PFSK-1 (cell line): Measurements from ENCODE around the gene COL18A1.

Experiments
- POLR2AphosphoS5 ChIP-seq: IDR thresholded peaks from 2 replicates; pipeline ENCODE4 v1.6.1; 2012; ENCODE audit warnings: low read depth, mild to moderate bottlenecking, control low read depth, low read length, moderate library complexity
- TF ChIP-seq, protein P1 (sequence below), 2 experiments: IDR thresholded peaks; 2 replicates each; pipeline versions ENCODE4 v1.6.1 to v1.8.0; 2011 to 2012; ENCODE audit warnings: low read depth in 2 of 2, low read length in 2 of 2, control low read depth in 1 of 2, inconsistent platforms in 1 of 2, mild to moderate bottlenecking in 1 of 2, moderate library complexity in 1 of 2; ENCODE audit not compliant: insufficient read depth in 1 of 2

DNA sequence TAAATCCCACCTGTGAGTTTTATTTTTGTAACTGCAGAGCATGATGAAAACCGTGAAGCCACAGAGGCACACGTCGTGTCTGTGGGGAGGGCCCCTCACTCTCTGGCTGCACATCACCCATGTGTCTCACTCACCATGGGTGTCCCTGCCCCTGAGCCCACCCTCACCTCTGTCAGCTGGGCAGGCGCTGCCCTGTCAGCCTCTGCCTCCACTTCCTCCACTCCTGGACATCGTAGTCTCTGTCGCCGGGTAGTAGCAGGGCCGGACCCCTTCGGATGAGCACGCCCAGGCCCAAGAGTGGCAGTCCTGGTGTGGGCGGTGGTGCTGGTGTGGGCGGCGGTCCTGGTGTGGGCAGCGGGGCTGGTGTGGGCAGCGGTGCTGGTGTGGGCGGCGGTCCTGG, 37.3 kb downstream of the COL18A1 start:
- TF ChIP-seq, protein P1, sequence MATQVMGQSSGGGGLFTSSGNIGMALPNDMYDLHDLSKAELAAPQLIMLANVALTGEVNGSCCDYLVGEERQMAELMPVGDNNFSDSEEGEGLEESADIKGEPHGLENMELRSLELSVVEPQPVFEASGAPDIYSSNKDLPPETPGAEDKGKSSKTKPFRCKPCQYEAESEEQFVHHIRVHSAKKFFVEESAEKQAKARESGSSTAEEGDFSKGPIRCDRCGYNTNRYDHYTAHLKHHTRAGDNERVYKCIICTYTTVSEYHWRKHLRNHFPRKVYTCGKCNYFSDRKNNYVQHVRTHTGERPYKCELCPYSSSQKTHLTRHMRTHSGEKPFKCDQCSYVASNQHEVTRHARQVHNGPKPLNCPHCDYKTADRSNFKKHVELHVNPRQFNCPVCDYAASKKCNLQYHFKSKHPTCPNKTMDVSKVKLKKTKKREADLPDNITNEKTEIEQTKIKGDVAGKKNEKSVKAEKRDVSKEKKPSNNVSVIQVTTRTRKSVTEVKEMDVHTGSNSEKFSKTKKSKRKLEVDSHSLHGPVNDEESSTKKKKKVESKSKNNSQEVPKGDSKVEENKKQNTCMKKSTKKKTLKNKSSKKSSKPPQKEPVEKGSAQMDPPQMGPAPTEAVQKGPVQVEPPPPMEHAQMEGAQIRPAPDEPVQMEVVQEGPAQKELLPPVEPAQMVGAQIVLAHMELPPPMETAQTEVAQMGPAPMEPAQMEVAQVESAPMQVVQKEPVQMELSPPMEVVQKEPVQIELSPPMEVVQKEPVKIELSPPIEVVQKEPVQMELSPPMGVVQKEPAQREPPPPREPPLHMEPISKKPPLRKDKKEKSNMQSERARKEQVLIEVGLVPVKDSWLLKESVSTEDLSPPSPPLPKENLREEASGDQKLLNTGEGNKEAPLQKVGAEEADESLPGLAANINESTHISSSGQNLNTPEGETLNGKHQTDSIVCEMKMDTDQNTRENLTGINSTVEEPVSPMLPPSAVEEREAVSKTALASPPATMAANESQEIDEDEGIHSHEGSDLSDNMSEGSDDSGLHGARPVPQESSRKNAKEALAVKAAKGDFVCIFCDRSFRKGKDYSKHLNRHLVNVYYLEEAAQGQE (IDR thresholded peaks at IDR 0.05; ENCODE audit: insufficient read depth in 1 of 2, low read depth in 2 of 2, low read length in 2 of 2) = no peak
- TF ChIP-seq POLR2AphosphoS5 = no peak
